GM23338 (cell line): Measurements from ENCODE around the gene TMEM150C. TPM values are rescaled to one million over a fixed set of nuclear protein-coding genes. Genes with fewer than 3 reads are reported as not detected.

Experiments used
- ATAC-seq: fragments of 200-7000 bp; cut with Tn5 transposase; 3 replicates; pipeline ENCODE4 v1.9.1; 2020
- DNase-seq: peaks from one replicate; pipeline ENCODE4 v3.0.0-alpha.2; 2015; ENCODE audit warnings: low spot score
- H2AFZ ChIP-seq: fragments of 200-600 bp; sonication (generic); 2 replicates; pipeline ENCODE4 v1.8.0; 2016; ENCODE audit warnings: antibody characterized with exemption, mild to moderate bottlenecking, moderate library complexity
- H3F3A ChIP-seq: fragments of 200-600 bp; sonication (generic); replicated peaks from 2 replicates; pipeline ENCODE4 v1.8.0; 2017; ENCODE audit warnings: antibody characterized with exemption, mixed run types, low read depth
- H3K27ac ChIP-seq: fragments of 200-600 bp; sonication (generic); 2 replicates; pipeline ENCODE4 v1.6.1; 2016; ENCODE audit warnings: low read depth
- H3K27me3 ChIP-seq: fragments of 200-600 bp; sonication (generic); 2 replicates; pipeline ENCODE4 v1.8.0; 2016; ENCODE audit warnings: mild to moderate bottlenecking, mixed run types, moderate library complexity; ENCODE audit not compliant: insufficient read depth
- H3K36me3 ChIP-seq: fragments of 200-600 bp; sonication (generic); 2 replicates; pipeline ENCODE4 v1.8.0; 2016; ENCODE audit warnings: mild to moderate bottlenecking; ENCODE audit not compliant: insufficient read depth
- H3K4me1 ChIP-seq: fragments of 200-600 bp; sonication (generic); 2 replicates; pipeline ENCODE4 v1.8.0; 2016; ENCODE audit warnings: mild to moderate bottlenecking, moderate library complexity; ENCODE audit not compliant: insufficient read depth
- H3K4me2 ChIP-seq: fragments of 200-600 bp; sonication (generic); 2 replicates; pipeline ENCODE4 v1.7.1; 2017; ENCODE audit warnings: mixed run types
- H3K4me3 ChIP-seq: fragments of 200-600 bp; sonication (generic); 2 replicates; pipeline ENCODE4 v1.6.1; 2016; ENCODE audit warnings: mixed run types
- H3K79me2 ChIP-seq: fragments of 200-600 bp; sonication (generic); replicated peaks from 2 replicates; pipeline ENCODE4 v1.8.0; 2017; ENCODE audit warnings: mild to moderate bottlenecking; ENCODE audit not compliant: insufficient read depth
- H3K9me2 ChIP-seq: fragments of 200-600 bp; sonication (generic); 2 replicates; pipeline ENCODE4 v1.8.0; 2017; ENCODE audit not compliant: insufficient read depth
- H4K20me1 ChIP-seq: fragments of 200-600 bp; sonication (generic); replicated peaks from 2 replicates; pipeline ENCODE4 v1.8.0; 2017; ENCODE audit warnings: mild to moderate bottlenecking; ENCODE audit not compliant: insufficient read depth
- H3K27ac Mint-ChIP-seq: 2 replicates; pipeline ENCODE4 v1.8.0; 2020; ENCODE audit warnings: inconsistent platforms, mild to moderate bottlenecking, moderate library complexity, mixed read lengths
- H3K27me3 Mint-ChIP-seq: 3 replicates; pipeline ENCODE4 v1.8.0; 2022; ENCODE audit warnings: low read depth, mild to moderate bottlenecking, moderate library complexity, mixed read lengths, inconsistent platforms; ENCODE audit not compliant: insufficient read depth, poor library complexity
- H3K36me3 Mint-ChIP-seq: 3 replicates; pipeline ENCODE4 v1.8.0; 2021; ENCODE audit warnings: low read depth, mild to moderate bottlenecking, inconsistent platforms, moderate library complexity, mixed read lengths
- H3K4me1 Mint-ChIP-seq: 3 replicates; pipeline ENCODE4 v1.8.0; 2020; ENCODE audit warnings: mild to moderate bottlenecking, inconsistent platforms, mixed read lengths
- H3K4me3 Mint-ChIP-seq: 3 replicates; pipeline ENCODE4 v1.8.0; 2021; ENCODE audit warnings: moderate library complexity, mild to moderate bottlenecking, inconsistent platforms, mixed read lengths
- H3K9me3 Mint-ChIP-seq: 3 replicates; pipeline ENCODE4 v1.8.0; 2020; ENCODE audit warnings: moderate library complexity, mild to moderate bottlenecking, inconsistent platforms, mixed read lengths
- CREB1 ChIP-seq: fragments of 250-450 bp; sonication (Bioruptor Pico); IDR thresholded peaks from 2 replicates; pipeline ENCODE4 v1.5.0; 2020; ENCODE audit warnings: low read depth, mild to moderate bottlenecking, moderate library complexity
- CTCF ChIP-seq, 2 experiments: fragments of 200-600 bp in 1 of 2; sonication (generic) in 1 of 2; conservative IDR thresholded peaks; 2 replicates each; pipeline versions ENCODE4 v1.5.1 to v1.6.1; 2016 to 2017; ENCODE audit warnings: antibody characterized with exemption in 2 of 2, low read depth in 2 of 2, mild to moderate bottlenecking in 2 of 2, moderate library complexity in 1 of 2
- JUNB ChIP-seq: IDR thresholded peaks from one replicate; pipeline ENCODE4 v1.6.1; 2016; ENCODE audit warnings: antibody characterized with exemption; ENCODE audit not compliant: unreplicated experiment
- NANOG ChIP-seq: IDR thresholded peaks from 2 replicates; pipeline ENCODE4 v1.6.1; 2016; ENCODE audit warnings: antibody characterized with exemption, borderline replicate concordance
- STAT1 ChIP-seq: IDR thresholded peaks from one replicate; pipeline ENCODE4 v1.6.1; 2016; ENCODE audit warnings: antibody characterized with exemption; ENCODE audit not compliant: unreplicated experiment
- ZNF114 ChIP-seq: fragments of 250-450 bp; sonication (Bioruptor Pico); IDR thresholded peaks from 2 replicates; pipeline ENCODE4 v1.5.0; 2020; ENCODE audit warnings: mild to moderate bottlenecking, moderate library complexity
- ZNF331 ChIP-seq: fragments of 250-450 bp; sonication (Bioruptor Pico); IDR thresholded peaks from 2 replicates; pipeline ENCODE4 v1.5.0; 2020; ENCODE audit warnings: low read depth, mild to moderate bottlenecking, moderate library complexity
- ZNF462 ChIP-seq: fragments of 250-450 bp; sonication (Bioruptor Pico); IDR thresholded peaks from 2 replicates; pipeline ENCODE4 v1.5.0; 2020; ENCODE audit warnings: mild to moderate bottlenecking, moderate library complexity
- polyA plus RNA-seq: library from polyadenylated mRNA; unstranded; fragments of >200 nt; fragmentation: Nextera tagmentation; extraction: Ambion mirVana; gene quantifications from 2 replicates; pipeline ENCODE4 v1.2.1, GENCODE V29; 2016
- total RNA-seq: library from RNA; depleted of rRNA; stranded (reverse); fragments of >200 nt; shearing (Covaris generic); gene quantifications from 2 replicates; pipeline ENCODE4 v1.2.3, GENCODE V29; 2014

TMEM150C gene
- total and polyA plus RNA-seq, 2 experiments from 2014 or later: 1.7 to 4.0 TPM

- TF ChIP-seq CTCF (conservative IDR thresholded peaks at IDR 0.05; ENCODE audit: low read depth in 2 of 2) (peak in 1 of 2 experiments; percentile 20; a peak in 1 of 4 replicates), STAT1 (no peak)
Observed at GRCh38 chr4:82500435-82501153, 61.2 kb downstream of the TMEM150C start (continued).

GRCh38 chr4:82499738-82500434, 61.9 kb downstream of the TMEM150C start:
- Histone ChIP-seq H3K36me3 (no peaks in the 10 kb centered on the region), H3K27ac (no peak overlapping the region), H2AFZ (no peak overlapping the region), H4K20me1 (no peaks in the 10 kb centered on the region), H3K79me2 (no peaks in the 10 kb centered on the region), H3K9me2 (no peaks in the 10 kb centered on the region), H3K4me1 (peaks cover 17% of the 10 kb centered on the region), H3F3A (no peaks in the 10 kb centered on the region), H3K4me2 (0 out of 2 replicates have a peak overlapping the region, but pooled peaks have one; percentile 42), H3K4me3 (no peak overlapping the region), H3K27me3 (no peaks in the 10 kb centered on the region)
- H3K4me3 Mint-ChIP-seq: no peak overlapping the region
- H3K27me3 Mint-ChIP-seq: no peaks in the 10 kb centered on the region
- H3K4me1 Mint-ChIP-seq: peaks cover 18% of the 10 kb centered on the region; the same call in 2 of the 3 replicates
- no peaks in the 10 kb centered on the region; the same call in 2 of the 3 replicates for H3K9me3 Mint-ChIP-seq
- no peak for DNase-seq
- TF ChIP-seq NANOG: no peak
- H3K36me3 Mint-ChIP-seq: no peaks in the 10 kb centered on the region
- no peak for ATAC-seq
- H3K27ac Mint-ChIP-seq: no peak overlapping the region

GRCh38 chr4:82496349-82496748, 65.4 kb downstream of the TMEM150C start:
- Mint-ChIP-seq H3K4me1 (peaks cover 17% of the 10 kb centered on the region; the same call in 2 of the 3 replicates), H3K36me3 (no peaks in the 10 kb centered on the region), H3K27me3 (no peaks in the 10 kb centered on the region), H3K4me3 (no peak overlapping the region), H3K9me3 (no peaks in the 10 kb centered on the region), H3K27ac (no peak overlapping the region)
- Histone ChIP-seq H3F3A (no peaks in the 10 kb centered on the region), H3K27ac (no peak overlapping the region), H3K27me3 (no peaks in the 10 kb centered on the region), H2AFZ (no peak overlapping the region), H3K4me2 (no peak overlapping the region), H3K4me3 (no peak overlapping the region), H3K4me1 (peaks cover 14% of the 10 kb centered on the region), H3K9me2 (no peaks in the 10 kb centered on the region), H3K79me2 (no peaks in the 10 kb centered on the region), H4K20me1 (no peaks in the 10 kb centered on the region), H3K36me3 (no peaks in the 10 kb centered on the region)
- ATAC-seq: no peak
- no peak for DNase-seq
- TF ChIP-seq STAT1 (no peak), ZNF331 (CRISPR knock-in tag) (no peak), CREB1 (no peak), CTCF (conservative IDR thresholded peaks at IDR 0.05; ENCODE audit: low read depth in 2 of 2) (no peak), JUNB (no peak), ZNF114 (CRISPR knock-in tag) (no peak), ZNF462 (CRISPR knock-in tag) (no peak)
